ENCODE measurements around the gene KRT5. TPM values are rescaled to one million over a fixed set of nuclear protein-coding genes. Genes with fewer than 3 reads are reported as not detected.
"Not testable (repeated sequence)": the region's sequence is repeated elsewhere in the genome, so short reads cannot be mapped to it uniquely, and the experiment has no call there.

KRT5 gene
- total and polyA plus RNA-seq, 2 donors: 31.2 to 55.4 TPM

- Histone ChIP-seq H3K4me1 (ENCODE audit: insufficient read depth) (no peaks in the 10 kb centered on the region), H3K36me3 (ENCODE audit: insufficient read depth) (no peaks in the 10 kb centered on the region), H3K4me3 (ENCODE audit: low read depth, low read length) (no peak overlapping the region), H3K27ac (ENCODE audit: low read depth) (no peak overlapping the region)
- DNase-seq (ENCODE audit: extremely low spot score): no peak
- 91% methylated on average over 1 of the region's 1 CpG for WGBS
These were observed 17.3 kb downstream of the KRT5 start for GRCh38 chr12:52502877-52503276.

- WGBS: 88% methylated on average over 7 of the region's 7 CpGs
- Histone ChIP-seq H3K36me3 (ENCODE audit: insufficient read depth) (no peaks in the 10 kb centered on the region), H3K4me1 (ENCODE audit: insufficient read depth) (no peaks in the 10 kb centered on the region), H3K4me3 (ENCODE audit: low read depth, low read length) (no peak overlapping the region), H3K27ac (ENCODE audit: low read depth) (no peak overlapping the region)
- DNase-seq (ENCODE audit: extremely low spot score): no peak
These were observed 18.7 kb downstream of the KRT5 start for GRCh38 chr12:52501490-52501889.

GRCh38 chr12:52500574-52500973 is 19.6 kb downstream of the KRT5 start:
- not testable (repeated sequence) for H3K27ac ChIP-seq (ENCODE audit: low read depth); H3K4me1 ChIP-seq (ENCODE audit: insufficient read depth); H3K4me3 ChIP-seq (ENCODE audit: low read depth, low read length); DNase-seq (ENCODE audit: extremely low spot score); H3K36me3 ChIP-seq (ENCODE audit: insufficient read depth)
- WGBS: 87% methylated on average over 6 of the region's 6 CpGs

- Histone ChIP-seq H3K4me3 (ENCODE audit: low read depth, low read length) (no peak overlapping the region), H3K36me3 (ENCODE audit: insufficient read depth) (no peaks in the 10 kb centered on the region), H3K27ac (ENCODE audit: low read depth) (no peak overlapping the region), H3K4me1 (ENCODE audit: insufficient read depth) (no peaks in the 10 kb centered on the region)
- no peak for DNase-seq (ENCODE audit: extremely low spot score)
- 71% methylated on average over 5 of the region's 5 CpGs for WGBS
These were observed 20.2 kb downstream of the KRT5 start for GRCh38 chr12:52499806-52500560.

- Histone ChIP-seq H3K36me3 (ENCODE audit: insufficient read depth) (no peaks in the 10 kb centered on the region), H3K27ac (ENCODE audit: low read depth) (no peak overlapping the region), H3K4me3 (ENCODE audit: low read depth, low read length) (no peak overlapping the region), H3K4me1 (ENCODE audit: insufficient read depth) (no peaks in the 10 kb centered on the region)
- no peak for DNase-seq (ENCODE audit: extremely low spot score)
- 66% methylated on average over 1 of the region's 1 CpG for WGBS
These were observed 21.2 kb downstream of the KRT5 start for GRCh38 chr12:52498946-52499345.

GRCh38 chr12:52497975-52498374 is 22.2 kb downstream of the KRT5 start:
- Histone ChIP-seq H3K4me3 (ENCODE audit: low read depth, low read length) (no peak overlapping the region), H3K4me1 (ENCODE audit: insufficient read depth) (no peaks in the 10 kb centered on the region), H3K27ac (ENCODE audit: low read depth) (no peak overlapping the region), H3K36me3 (ENCODE audit: insufficient read depth) (no peaks in the 10 kb centered on the region)
- WGBS: 90% methylated on average over 7 of the region's 7 CpGs
- no peak for DNase-seq (ENCODE audit: extremely low spot score)

- no peak overlapping the region for H3K27ac ChIP-seq (ENCODE audit: low read depth)
- DNase-seq (ENCODE audit: extremely low spot score): no peak
- H3K36me3 ChIP-seq (ENCODE audit: insufficient read depth): no peaks in the 10 kb centered on the region
- H3K4me3 ChIP-seq (ENCODE audit: low read depth, low read length): no peak overlapping the region
- H3K4me1 ChIP-seq (ENCODE audit: insufficient read depth): no peaks in the 10 kb centered on the region
- WGBS: 65% methylated on average over 4 of the region's 4 CpGs
These were observed 23.6 kb downstream of the KRT5 start for GRCh38 chr12:52496590-52497071.

- no peak overlapping the region for H3K27ac ChIP-seq (ENCODE audit: low read depth)
- H3K36me3 ChIP-seq (ENCODE audit: insufficient read depth): no peaks in the 10 kb centered on the region
- H3K4me1 ChIP-seq (ENCODE audit: insufficient read depth): no peaks in the 10 kb centered on the region
- 78% methylated on average over 2 of the region's 2 CpGs for WGBS
- DNase-seq (ENCODE audit: extremely low spot score): no peak
- H3K4me3 ChIP-seq (ENCODE audit: low read depth, low read length): no peak overlapping the region
These were observed 24.1 kb downstream of the KRT5 start for GRCh38 chr12:52496054-52496453.

GRCh38 chr12:52495389-52495788 is 24.8 kb downstream of the KRT5 start:
- no peak overlapping the region for H3K27ac ChIP-seq (ENCODE audit: low read depth)
- no peaks in the 10 kb centered on the region for H3K4me1 ChIP-seq (ENCODE audit: insufficient read depth)
- no peak for DNase-seq (ENCODE audit: extremely low spot score)
- H3K36me3 ChIP-seq (ENCODE audit: insufficient read depth): no peaks in the 10 kb centered on the region
- no peak overlapping the region for H3K4me3 ChIP-seq (ENCODE audit: low read depth, low read length)
- WGBS: 52% methylated on average over 3 of the region's 3 CpGs

GRCh38 chr12:52494518-52494917 is 25.7 kb downstream of the KRT5 start:
- DNase-seq (ENCODE audit: extremely low spot score): no peak
- H3K27ac ChIP-seq (ENCODE audit: low read depth): no peak overlapping the region
- H3K36me3 ChIP-seq (ENCODE audit: insufficient read depth): no peaks in the 10 kb centered on the region
- H3K4me1 ChIP-seq (ENCODE audit: insufficient read depth): no peaks in the 10 kb centered on the region
- H3K4me3 ChIP-seq (ENCODE audit: low read depth, low read length): no peak overlapping the region
- WGBS: 58% methylated on average over 4 of the region's 4 CpGs

GRCh38 chr12:52494100-52494499 is 26.1 kb downstream of the KRT5 start:
- no peak overlapping the region for H3K4me3 ChIP-seq (ENCODE audit: low read depth, low read length)
- no peaks in the 10 kb centered on the region for H3K4me1 ChIP-seq (ENCODE audit: insufficient read depth)
- no peaks in the 10 kb centered on the region for H3K36me3 ChIP-seq (ENCODE audit: insufficient read depth)
- 82% methylated on average over 1 of the region's 1 CpG for WGBS
- no peak overlapping the region for H3K27ac ChIP-seq (ENCODE audit: low read depth)
- no peak for DNase-seq (ENCODE audit: extremely low spot score)

GRCh38 chr12:52493172-52493571 is 27.0 kb downstream of the KRT5 start, which contains the start of gene KRT6A:
KRT6A (minus strand) TSS chr12:52493257; CDS start chr12:52493188, 69 bp downstream.
- H3K4me1 ChIP-seq (ENCODE audit: insufficient read depth): no peaks in the 10 kb centered on the region
- H3K27ac ChIP-seq (ENCODE audit: low read depth): no peak within 1 kb of the TSS
- no peak for DNase-seq (ENCODE audit: extremely low spot score)
- no peaks in the 10 kb centered on the region for H3K36me3 ChIP-seq (ENCODE audit: insufficient read depth)
- 92% methylated on average over 2 of the region's 2 CpGs for WGBS
- H3K4me3 ChIP-seq (ENCODE audit: low read depth, low read length): no peak within 1 kb of the TSS

GRCh38 chr12:52492405-52492804 is 27.8 kb downstream of the KRT5 start:
- H3K4me1 ChIP-seq (ENCODE audit: insufficient read depth); H3K36me3 ChIP-seq (ENCODE audit: insufficient read depth); H3K4me3 ChIP-seq (ENCODE audit: low read depth, low read length); DNase-seq (ENCODE audit: extremely low spot score); H3K27ac ChIP-seq (ENCODE audit: low read depth): not testable (repeated sequence)
- WGBS: 97% methylated on average over 6 of the region's 6 CpGs

GRCh38 chr12:52491495-52491894 is 28.7 kb downstream of the KRT5 start:
- WGBS: 87% methylated on average over 8 of the region's 8 CpGs
- not testable (repeated sequence) for H3K4me3 ChIP-seq (ENCODE audit: low read depth, low read length); H3K4me1 ChIP-seq (ENCODE audit: insufficient read depth); DNase-seq (ENCODE audit: extremely low spot score); H3K27ac ChIP-seq (ENCODE audit: low read depth); H3K36me3 ChIP-seq (ENCODE audit: insufficient read depth)

Data from urinary bladder (tissue), 4 donors.